ENCODE data around the gene KLF13.

The KLF13 gene

DNA sequence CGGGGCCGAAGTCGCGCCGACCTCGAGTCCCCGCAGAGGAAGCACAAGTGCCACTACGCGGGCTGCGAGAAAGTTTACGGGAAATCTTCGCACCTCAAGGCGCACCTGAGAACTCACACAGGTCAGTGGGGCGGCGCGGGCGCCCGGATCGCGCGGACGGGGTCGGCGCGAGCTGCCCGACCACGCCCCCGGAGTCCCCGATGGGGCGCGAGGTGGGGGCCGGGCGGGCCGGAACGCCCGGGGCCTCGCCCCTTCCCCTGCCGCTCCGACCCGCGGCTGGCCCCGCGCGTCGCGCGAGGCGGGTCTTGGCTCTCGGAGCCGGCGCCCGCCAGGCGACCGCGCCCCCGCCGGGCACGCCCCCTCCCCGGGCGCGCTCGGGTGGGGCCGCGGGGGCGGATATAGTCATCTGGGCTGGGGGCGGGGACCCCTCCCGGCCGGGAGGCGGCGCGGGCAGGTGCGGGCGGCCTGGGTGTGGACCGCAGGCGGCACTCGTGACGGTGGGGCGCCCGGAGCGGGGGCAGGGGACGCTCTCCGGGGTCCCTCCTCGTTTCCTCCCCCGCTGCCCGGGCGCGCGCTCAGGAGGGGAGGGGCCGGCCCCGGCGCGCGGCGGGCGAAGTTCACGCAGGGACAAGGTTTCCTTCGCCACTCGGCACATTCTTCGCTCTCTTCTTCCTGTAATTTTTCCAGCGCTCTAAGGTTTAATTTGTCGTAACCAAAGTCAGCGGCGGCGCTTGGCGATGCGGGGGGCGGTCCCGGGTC lies 1.2 kb downstream of the KLF13 start:
- DNase-seq (peak; percentile 71 to 81 (median 80)), ATAC-seq (replicated peaks) (peak; percentile 18)
- Mint-ChIP-seq H3K27me3 (no peaks in the 10 kb centered on the region), H3K9me3 (no peaks in the 10 kb centered on the region), H3K36me3 (ENCODE audit: insufficient read depth) (peaks cover 50% of the 10 kb centered on the region), H3K4me3 (peak overlapping the region; percentile 97 to 99), H3K4me1 (ENCODE audit: low read depth in 2 of 2) (peaks cover 61 to 65% of the 10 kb centered on the region in 2 donors), H3K27ac (peak overlapping the region; percentile 98)

DNA sequence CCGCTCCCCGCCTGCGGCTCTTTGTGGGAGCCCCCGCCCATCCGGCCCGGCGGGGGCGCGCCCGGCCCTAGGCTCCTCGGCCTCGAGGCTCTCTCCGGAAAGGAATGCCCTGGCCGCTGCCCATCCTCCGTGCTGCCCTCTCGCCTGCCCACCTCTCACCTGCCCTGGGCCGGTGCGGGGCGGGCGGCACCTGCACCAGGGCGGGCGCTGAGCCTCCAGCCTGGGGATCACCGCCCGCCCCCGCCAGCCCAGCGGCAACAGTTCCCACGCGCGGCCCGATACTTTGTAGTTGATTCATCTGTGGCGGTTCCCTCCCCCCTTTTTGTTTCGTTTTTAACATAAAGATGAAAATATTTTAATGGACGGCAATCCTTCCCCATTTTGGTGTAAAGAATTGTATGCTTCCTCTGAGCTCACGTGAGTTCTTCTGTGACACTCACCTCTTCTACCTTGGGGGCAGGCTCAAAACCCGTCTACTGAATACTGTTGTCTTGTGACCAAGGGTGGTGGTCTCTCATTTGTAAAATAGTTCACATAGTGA lies 1.9 kb downstream of the KLF13 start:
- DNase-seq (peak; percentile 69 to 72 (median 70)), ATAC-seq (replicated peaks) (peak; percentile 6)
- Mint-ChIP-seq H3K27me3 (no peaks in the 10 kb centered on the region), H3K27ac (peak overlapping the region; percentile 98), H3K4me1 (ENCODE audit: low read depth in 2 of 2) (peaks cover 63 to 71% of the 10 kb centered on the region in 2 donors), H3K36me3 (ENCODE audit: insufficient read depth) (peaks cover 56% of the 10 kb centered on the region), H3K4me3 (peak overlapping the region; percentile 97 to 99), H3K9me3 (no peaks in the 10 kb centered on the region)

DNA sequence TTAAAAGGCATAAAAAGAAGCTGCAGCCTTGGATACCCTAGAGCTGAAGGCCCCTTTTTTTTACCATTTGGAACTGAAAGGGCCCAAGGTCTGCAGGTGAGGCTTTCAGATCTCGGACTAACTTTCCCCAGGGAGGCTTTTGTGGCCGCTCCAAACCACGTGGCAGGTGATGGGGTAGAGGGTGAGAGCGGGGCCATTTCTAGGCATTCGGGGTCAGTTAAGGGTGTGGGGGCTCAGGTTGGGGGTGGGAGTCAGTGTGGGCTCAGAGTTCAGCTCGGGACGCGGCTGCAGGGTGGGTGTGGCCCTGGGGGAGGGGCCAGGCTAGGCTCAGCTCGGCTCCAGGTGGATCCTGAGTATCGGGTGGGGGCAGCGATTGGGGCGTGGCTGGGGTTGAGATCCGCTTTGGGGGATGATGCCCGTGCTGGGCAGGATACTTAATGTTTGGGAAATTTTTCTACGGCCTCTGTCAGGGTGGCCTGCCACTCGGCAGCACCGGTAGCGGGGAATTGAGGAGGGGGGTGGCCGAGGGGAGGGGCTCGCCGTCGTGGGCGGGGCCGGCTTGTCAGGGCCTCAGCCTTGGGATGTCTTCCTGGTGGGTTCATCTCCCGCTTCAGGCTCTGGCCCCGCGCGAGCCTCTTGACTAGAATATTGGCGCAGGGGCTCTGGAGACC lies 2.5 kb downstream of the KLF13 start:
- no peaks in the 10 kb centered on the region for H3K27me3 Mint-ChIP-seq
- ATAC-seq (replicated peaks) (no peak), DNase-seq (no peak)

DNA sequence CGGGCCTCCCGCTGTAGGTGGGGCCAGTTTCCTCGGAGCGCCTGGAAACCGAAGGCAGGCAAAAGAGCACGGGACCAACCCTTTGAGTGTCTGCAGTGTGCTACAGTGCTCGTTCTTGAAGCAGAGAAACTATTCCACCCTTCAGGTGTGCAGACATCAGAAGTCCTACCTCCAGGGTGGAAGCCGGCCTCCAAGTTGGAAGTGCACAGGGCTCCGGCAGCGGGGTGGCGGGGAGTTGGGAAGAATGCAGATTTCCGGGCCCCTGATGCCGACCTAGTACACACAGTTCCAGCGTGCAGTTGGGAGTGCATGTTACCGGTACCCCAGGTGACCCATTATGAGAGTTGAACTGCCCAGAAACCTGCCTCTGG lies 3.0 kb downstream of the KLF13 start:
- no peak for DNase-seq
- no peaks in the 10 kb centered on the region for H3K27me3 Mint-ChIP-seq
- no peaks in the 10 kb centered on the region for H3K9me3 Mint-ChIP-seq
- peak overlapping the region; percentile 98 for H3K27ac Mint-ChIP-seq
- H3K4me1 Mint-ChIP-seq (ENCODE audit: low read depth in 2 of 2), result peaks cover 58 to 64% of the 10 kb centered on the region in 2 donors
- peaks cover 60% of the 10 kb centered on the region for H3K36me3 Mint-ChIP-seq (ENCODE audit: insufficient read depth)
- ATAC-seq (replicated peaks), result no peak
- H3K4me3 Mint-ChIP-seq, result peak overlapping the region; percentile 97 to 99

More for the DNA sequence above, 2.5 kb downstream of the KLF13 start:
- Mint-ChIP-seq H3K36me3 (ENCODE audit: insufficient read depth) (peaks cover 57% of the 10 kb centered on the region), H3K4me1 (ENCODE audit: low read depth in 2 of 2) (peaks cover 63 to 67% of the 10 kb centered on the region in 2 donors), H3K27ac (peak overlapping the region; percentile 98), H3K4me3 (peak overlapping the region; percentile 97 to 99), H3K9me3 (no peaks in the 10 kb centered on the region)

DNA sequence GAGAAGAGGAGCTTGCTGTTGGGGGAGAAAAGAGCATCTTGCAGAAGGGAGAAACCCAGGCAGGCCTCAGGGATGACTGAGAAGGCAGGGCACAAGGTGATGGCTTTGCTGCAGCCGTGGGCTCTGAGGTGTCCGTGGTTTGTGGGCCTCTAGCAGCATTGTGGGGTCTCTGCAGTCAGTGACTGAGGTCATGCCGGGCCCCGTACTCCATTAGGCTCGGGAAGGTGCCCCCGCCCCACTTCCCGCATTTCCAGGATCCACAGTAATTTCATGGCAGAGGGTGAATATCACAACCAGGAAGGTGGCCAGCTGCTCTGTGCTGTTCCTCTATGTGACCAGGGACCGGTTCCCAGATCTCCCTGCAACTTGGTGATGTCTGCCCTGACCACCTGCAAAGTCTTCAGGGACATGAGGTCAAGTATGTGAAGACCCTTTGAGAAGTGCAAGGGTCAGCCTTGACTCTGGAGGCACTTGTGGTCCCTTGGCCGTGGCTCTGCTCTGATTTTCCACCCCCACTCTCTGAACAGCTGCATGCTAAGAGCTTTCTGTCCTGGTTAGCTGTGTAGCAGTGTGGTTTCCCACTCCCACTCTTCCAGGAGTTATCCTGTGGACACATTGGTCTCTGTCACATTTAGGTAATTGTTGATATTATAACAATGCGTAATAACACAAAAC lies 3.6 kb downstream of the KLF13 start:
- no peak for DNase-seq
- H3K27me3 Mint-ChIP-seq, result no peaks in the 10 kb centered on the region
- peak overlapping the region; percentile 97 to 99 for H3K4me3 Mint-ChIP-seq
- H3K4me1 Mint-ChIP-seq (ENCODE audit: low read depth in 2 of 2), result peaks cover 58 to 64% of the 10 kb centered on the region in 2 donors
- H3K36me3 Mint-ChIP-seq (ENCODE audit: insufficient read depth), result peaks cover 60% of the 10 kb centered on the region
- no peaks in the 10 kb centered on the region for H3K9me3 Mint-ChIP-seq
- ATAC-seq (replicated peaks), result no peak
- peak overlapping the region; percentile 98 for H3K27ac Mint-ChIP-seq

DNA sequence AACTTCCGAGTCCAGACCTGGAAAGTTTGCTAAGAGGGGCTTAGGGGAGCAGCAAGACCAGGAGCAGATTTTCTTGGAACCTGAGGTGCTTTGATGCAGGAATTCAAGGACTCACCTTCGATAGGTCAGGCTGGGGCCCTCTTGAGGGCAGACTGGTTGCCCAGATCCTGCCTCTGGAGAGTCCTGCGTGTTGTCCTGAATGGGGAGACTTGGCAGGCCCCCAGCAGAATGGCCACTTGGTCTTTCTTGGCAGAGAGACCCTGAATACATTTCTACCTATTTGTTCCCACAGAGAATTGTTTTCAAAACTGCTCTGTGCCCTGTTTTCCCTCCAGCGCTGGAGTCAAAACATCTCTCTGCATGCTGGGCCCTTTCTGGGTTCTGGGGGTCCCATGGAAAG lies 4.2 kb downstream of the KLF13 start:
- Mint-ChIP-seq H3K36me3 (ENCODE audit: insufficient read depth) (peaks cover 59% of the 10 kb centered on the region), H3K4me1 (ENCODE audit: low read depth in 2 of 2) (peaks cover 60 to 67% of the 10 kb centered on the region in 2 donors), H3K27ac (peak overlapping the region; percentile 98), H3K4me3 (peak overlapping the region; percentile 97 to 99), H3K27me3 (no peaks in the 10 kb centered on the region), H3K9me3 (no peaks in the 10 kb centered on the region)
- ATAC-seq (replicated peaks) (no peak), DNase-seq (no peak)

DNA sequence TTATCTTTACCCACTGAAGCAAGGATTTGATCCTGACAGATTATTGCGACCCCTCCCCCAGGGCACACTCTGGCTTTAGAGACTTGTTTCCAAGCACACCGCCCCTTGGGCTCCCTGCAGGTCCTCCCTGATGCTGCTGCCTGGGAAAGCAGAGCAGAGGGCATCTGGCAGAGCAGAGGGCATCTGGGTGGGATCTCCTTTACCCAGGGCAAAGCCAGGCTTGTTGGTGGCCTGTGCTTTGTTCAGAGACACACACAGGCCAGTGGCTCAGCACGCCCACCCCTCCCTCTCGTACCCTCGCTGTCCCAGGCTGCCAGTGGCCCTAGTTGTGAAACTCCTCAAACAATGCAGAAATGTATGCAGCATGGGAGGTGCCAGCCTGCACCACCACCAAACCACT lies 4.8 kb downstream of the KLF13 start:
- peak overlapping the region; percentile 98 for H3K27ac Mint-ChIP-seq
- ATAC-seq (replicated peaks), result no peak
- peaks cover 59% of the 10 kb centered on the region for H3K36me3 Mint-ChIP-seq (ENCODE audit: insufficient read depth)
- H3K9me3 Mint-ChIP-seq, result no peaks in the 10 kb centered on the region
- H3K27me3 Mint-ChIP-seq, result no peaks in the 10 kb centered on the region
- H3K4me1 Mint-ChIP-seq (ENCODE audit: low read depth in 2 of 2), result peaks cover 66 to 71% of the 10 kb centered on the region in 2 donors
- DNase-seq, result no peak
- peak overlapping the region; percentile 97 to 99 for H3K4me3 Mint-ChIP-seq

DNA sequence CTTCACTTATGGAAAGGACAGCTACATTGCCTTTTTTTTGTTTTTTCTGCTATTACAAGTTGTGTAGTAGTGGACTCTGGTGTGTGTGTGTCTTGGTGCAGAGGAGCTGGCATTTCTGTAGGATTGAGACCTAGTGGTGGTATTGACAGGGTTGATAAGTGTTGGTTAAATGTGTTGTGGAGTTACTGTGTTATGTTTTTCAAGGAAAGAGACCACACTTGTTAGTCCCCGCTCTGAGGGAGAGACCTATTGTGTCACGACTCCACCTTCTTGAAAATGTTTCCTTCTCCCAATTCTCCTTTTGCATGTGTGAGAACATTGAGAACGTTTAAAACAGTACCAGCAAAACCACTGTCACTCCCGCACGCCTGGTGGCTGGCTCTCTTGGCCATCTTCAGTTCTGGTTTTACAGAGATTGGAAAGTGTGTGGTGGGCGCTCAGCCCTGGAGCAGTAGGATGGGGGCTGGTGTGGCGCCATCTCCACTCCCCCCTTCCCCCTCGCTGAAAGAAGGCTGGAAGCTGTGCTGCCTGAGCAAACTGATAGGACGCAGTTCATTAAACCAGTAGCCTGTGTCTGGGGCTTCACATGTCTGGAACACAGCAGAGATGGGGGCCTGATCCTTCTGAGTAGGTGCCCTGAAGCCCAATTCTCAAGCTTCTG lies 5.5 kb downstream of the KLF13 start:
- Mint-ChIP-seq H3K27ac (peak overlapping the region; percentile 98), H3K4me3 (peak overlapping the region; percentile 97 to 99), H3K36me3 (ENCODE audit: insufficient read depth) (peaks cover 64% of the 10 kb centered on the region), H3K4me1 (ENCODE audit: low read depth in 2 of 2) (peaks cover 73 to 78% of the 10 kb centered on the region in 2 donors), H3K27me3 (no peaks in the 10 kb centered on the region), H3K9me3 (no peaks in the 10 kb centered on the region)
- ATAC-seq (replicated peaks) (no peak), DNase-seq (no peak)

DNA sequence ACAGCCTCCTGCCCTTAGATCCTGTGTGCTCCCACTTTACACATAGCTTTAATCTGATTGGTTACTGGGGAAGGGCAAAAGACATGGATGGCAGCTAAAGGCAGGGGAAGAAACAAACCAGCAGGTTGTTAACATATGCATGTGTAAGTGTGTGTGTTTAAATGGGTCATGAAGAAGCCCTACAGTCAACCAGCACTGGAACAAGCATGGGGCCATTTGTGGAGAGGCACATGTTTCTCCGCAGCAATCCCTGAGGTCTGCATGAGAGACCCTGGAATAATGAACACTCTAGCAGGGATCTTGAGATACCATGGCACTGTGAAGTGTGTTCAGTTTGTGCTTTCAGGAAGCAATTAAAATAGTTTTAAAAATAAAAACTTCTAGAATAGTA lies 6.0 kb downstream of the KLF13 start:
- Mint-ChIP-seq H3K27me3 (no peaks in the 10 kb centered on the region), H3K36me3 (ENCODE audit: insufficient read depth) (peaks cover 68% of the 10 kb centered on the region), H3K27ac (peak overlapping the region; percentile 98), H3K4me1 (ENCODE audit: low read depth in 2 of 2) (peaks cover 76 to 82% of the 10 kb centered on the region in 2 donors), H3K9me3 (no peaks in the 10 kb centered on the region), H3K4me3 (peak overlapping the region; percentile 97 to 99)
- no peak for DNase-seq
- ATAC-seq (replicated peaks), result no peak

DNA sequence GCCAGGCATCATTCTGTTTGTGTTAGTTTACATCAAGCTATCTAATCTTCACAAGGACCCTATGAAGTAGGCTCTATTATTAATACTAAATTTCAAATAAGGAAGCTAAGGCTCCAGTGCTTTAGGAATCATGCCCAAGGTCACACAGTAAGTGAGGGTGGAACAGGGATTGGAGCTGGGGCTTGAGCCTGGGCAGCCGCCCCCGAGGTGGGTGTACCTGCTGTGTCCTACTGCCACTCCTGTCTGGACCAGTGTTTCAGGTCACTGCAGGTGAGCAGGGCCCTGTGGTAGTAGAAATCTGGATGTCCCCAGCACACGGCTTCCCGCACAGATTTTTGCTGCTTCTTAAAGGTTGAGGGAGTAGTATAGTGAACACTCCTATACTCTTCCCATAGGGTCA lies 6.5 kb downstream of the KLF13 start:
- peaks cover 80 to 86% of the 10 kb centered on the region in 2 donors for H3K4me1 Mint-ChIP-seq (ENCODE audit: low read depth in 2 of 2)
- ATAC-seq (replicated peaks) (no peak), DNase-seq (no peak)
- peak overlapping the region; percentile 29 to 99 for H3K4me3 Mint-ChIP-seq
- H3K9me3 Mint-ChIP-seq, result no peaks in the 10 kb centered on the region
- peak overlapping the region in 1 of 2 donors; percentile 98 for H3K27ac Mint-ChIP-seq
- peaks cover 71% of the 10 kb centered on the region for H3K36me3 Mint-ChIP-seq (ENCODE audit: insufficient read depth)
- H3K27me3 Mint-ChIP-seq, result no peaks in the 10 kb centered on the region

DNA sequence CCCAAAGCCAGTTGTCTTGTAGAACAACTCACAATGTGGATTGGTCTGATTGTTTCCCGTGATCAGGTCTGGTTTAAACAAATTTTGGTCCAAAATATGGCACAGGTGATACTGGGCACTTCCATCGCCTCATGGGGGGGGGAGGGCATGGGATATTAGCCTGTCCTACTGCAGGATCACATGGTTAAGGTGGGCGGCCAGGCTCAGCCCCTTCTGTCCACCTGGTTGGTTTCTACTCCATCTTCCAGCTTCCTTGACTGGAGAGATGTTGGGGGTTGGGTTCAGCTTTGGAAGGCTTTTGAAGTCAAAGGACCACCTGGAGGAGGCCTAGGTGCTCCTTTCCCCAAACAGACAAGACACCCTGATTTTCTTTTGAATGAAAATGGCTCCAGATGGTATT lies 7.2 kb downstream of the KLF13 start:
- DNase-seq, result no peak
- Mint-ChIP-seq H3K4me1 (ENCODE audit: low read depth in 2 of 2) (peaks cover 84 to 90% of the 10 kb centered on the region in 2 donors), H3K4me3 (peak overlapping the region; percentile 29 to 66), H3K9me3 (no peaks in the 10 kb centered on the region), H3K27ac (peak overlapping the region; percentile 46 to 98), H3K36me3 (ENCODE audit: insufficient read depth) (peaks cover 71% of the 10 kb centered on the region), H3K27me3 (no peaks in the 10 kb centered on the region)
- no peak for ATAC-seq (replicated peaks)

DNA sequence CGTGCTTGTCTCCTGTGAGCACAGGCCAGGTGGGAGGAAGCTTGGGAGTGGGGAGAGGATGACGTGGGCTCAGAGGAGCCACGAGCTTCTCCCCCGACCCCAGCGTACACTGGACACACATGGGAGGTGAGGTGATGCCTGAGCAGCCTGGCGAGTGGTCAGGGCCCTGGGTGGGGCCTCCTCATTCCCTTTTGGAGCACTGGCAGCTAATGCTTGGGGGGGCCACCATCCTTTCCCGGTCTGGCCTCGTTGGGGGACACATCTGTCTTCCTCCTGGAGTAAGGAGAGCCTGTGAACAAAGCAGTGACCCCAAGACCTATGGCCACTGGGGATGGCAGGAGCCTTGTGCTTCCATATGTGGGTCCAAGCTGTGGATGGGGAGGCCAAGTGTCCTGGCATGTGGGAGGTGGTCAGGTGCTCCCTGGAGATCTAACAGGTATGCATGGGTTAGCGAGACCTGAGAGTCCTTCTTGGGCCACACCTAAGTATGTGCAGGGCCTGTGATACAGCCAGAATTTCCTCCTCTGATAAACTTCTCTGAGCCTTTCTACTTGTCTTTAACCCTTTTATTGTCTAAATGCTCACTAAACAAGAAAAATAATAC lies 9.5 kb downstream of the KLF13 start:
- no peaks in the 10 kb centered on the region for H3K9me3 Mint-ChIP-seq
- H3K27me3 Mint-ChIP-seq, result no peaks in the 10 kb centered on the region
- peak overlapping the region; percentile 79 to 99 for H3K27ac Mint-ChIP-seq
- ATAC-seq (replicated peaks) (no peak), DNase-seq (no peak)
- H3K4me3 Mint-ChIP-seq, result peak overlapping the region; percentile 65 to 99
- peaks cover 84 to 89% of the 10 kb centered on the region in 2 donors for H3K4me1 Mint-ChIP-seq (ENCODE audit: low read depth in 2 of 2)
- H3K36me3 Mint-ChIP-seq (ENCODE audit: insufficient read depth), result peaks cover 71% of the 10 kb centered on the region

Measured in effector memory CD8-positive, alpha-beta T cell (primary cell).